ENCODE results near the gene TC2N.
"Not testable (repeated sequence)": the region's sequence is repeated elsewhere in the genome, so short reads cannot be mapped to it uniquely, and the experiment has no call there.

Gene TC2N

GRCh38 chr14:91751719-91752118 is 115.6 kb downstream of the TC2N start:
- no peak for DNase-seq

GRCh38 chr14:91750634-91751198 is 116.6 kb downstream of the TC2N start:
- DNase-seq, result no peak

DNA sequence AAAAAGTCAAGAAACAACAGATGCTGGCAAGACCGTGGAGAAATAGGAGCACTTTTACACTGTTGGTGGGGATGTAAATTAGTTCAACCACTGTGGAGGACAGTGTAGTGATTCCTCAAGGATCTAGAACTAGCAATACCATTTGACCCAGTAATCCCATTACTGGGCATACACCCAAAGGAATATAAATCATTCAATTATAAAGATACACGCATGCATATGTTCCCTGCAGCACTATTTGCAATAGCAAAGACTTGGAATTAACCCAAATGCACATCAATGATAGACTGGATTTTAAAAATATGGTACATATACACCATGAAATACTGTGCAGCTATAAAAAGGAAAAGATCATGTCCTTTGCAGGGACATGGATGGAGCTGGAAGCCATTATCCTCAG is 117.5 kb downstream of the TC2N start:
- DNase-seq, result no peak

DNA sequence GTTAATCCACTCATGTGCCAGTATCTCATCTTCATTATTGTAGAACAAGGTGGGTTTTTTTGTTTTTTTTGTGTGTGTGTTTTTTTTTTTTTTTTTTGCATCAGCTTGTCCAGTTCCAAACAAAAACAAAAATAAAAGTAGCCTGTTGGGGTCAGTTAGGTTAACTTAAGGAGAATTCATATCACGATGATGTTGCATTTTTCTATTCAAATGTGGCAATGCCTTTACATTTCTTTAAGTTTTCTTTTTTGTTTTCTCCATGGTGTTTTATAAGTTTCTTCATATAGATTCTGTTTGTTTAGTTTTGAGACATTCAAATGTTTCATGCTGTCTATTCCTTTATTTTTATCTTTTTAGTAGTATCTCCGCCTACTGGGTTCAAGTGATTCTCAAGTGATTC is 119.3 kb downstream of the TC2N start:
- DNase-seq, result no peak

DNA sequence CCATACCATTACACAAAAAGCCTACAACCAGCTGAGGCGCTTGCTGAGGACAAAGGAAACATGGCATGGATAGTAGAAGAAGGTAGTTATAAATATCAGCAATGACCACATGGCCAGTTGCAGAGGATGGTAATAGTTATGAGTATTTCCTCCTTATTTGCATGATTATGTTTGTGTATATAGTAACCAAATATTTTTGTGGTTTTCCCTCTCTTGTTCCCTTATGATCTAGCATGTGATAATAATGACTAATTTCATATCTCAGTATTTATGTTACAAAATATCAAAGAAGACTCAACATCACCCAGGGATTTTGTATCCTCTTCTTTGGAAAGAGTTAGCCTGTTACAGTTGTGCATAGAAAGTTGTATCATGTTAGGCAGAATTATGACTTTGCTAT is 122.0 kb downstream of the TC2N start:
- no peak for DNase-seq

- no peak for DNase-seq
Measured at GRCh38 chr14:91744068-91744480, 123.3 kb downstream of the TC2N start.

- DNase-seq, result no peak
Measured at GRCh38 chr14:91743305-91743653, 124.1 kb downstream of the TC2N start.

DNA sequence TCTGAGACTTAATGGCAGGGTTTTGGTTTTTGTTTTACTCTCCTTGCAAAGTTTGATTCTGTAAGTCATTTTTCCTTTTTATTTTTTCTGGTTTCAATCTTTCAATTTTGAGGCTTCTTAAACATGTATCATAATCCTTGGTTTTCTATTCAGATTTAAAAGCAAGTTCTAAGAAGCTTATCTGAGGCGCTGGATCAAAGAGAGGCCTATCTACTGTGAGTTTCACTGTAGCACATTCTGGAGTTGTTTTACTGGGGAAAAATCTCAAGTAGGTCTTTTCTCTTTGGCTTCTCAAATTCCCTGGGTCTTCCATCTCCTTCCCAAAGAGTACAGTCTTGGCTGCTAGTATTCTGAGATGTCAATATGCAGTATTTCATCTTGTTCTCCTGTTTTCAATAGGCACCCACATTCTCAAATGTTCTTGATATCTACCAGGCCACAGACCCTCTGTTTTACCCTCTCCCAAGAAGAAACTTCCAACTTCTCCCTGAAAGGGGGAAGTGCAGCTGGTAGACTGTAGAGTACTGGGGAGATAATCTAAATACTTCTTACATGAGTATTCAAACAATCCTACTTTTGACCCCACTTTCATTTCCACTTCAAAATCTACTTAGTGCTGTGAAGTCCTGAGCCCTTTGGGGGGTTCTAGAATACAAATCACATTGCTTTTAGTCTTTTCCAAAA is 124.6 kb downstream of the TC2N start:
- no peak for DNase-seq

- not testable (repeated sequence) for DNase-seq
Measured at GRCh38 chr14:91739867-91740266, 127.5 kb downstream of the TC2N start.

- no peak for DNase-seq
Measured at GRCh38 chr14:91737619-91738018, 129.7 kb downstream of the TC2N start.

GRCh38 chr14:91732859-91733477 is 134.4 kb downstream of the TC2N start:
- DNase-seq, result no peak

DNA sequence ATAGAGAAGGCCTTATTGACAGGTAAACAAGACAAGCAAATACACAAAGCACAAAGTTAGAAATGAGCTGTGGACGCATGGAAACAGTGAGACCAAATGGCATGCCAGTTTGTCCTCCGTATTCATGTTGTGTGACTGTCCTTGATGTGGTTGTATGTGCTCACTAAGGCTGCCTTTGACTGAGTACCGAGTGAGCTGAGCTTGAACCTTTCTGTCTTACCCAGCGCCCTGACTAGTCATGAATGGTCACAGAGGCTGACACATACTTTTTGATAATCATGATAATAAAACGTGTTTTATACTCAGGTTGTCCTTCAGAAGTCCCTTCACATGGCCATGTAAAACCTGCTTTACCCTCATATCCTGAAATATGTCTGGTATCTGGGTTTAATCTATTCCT is 134.9 kb downstream of the TC2N start:
- no peak for DNase-seq

GRCh38 chr14:91731986-91732385 is 135.3 kb downstream of the TC2N start, which contains the start of gene CATSPERB:
TSS of gene CATSPERB (minus strand) at chr14:91732086. CDS start at chr14:91729479, 2,607 bp downstream.
- no peak for DNase-seq

DNA sequence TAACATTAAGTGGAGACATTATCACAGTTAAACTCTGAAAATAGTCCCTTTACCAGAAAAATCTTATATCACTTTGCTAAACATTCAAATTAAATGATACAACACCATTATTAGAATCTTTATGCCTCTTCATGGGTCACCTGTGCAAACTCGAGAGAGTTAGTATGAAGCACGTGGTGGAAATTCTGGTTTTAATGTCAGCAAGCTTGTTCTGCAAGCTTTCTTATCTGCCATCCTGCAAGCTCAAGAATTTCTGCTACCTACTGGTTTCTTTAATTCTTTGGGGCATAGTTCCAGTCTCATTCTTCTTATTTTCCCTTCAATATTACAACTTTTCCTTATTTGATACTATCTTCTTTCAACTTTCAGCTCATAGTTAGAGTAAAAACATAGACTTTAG is 136.3 kb downstream of the TC2N start:
- DNase-seq, result no peak

DNA sequence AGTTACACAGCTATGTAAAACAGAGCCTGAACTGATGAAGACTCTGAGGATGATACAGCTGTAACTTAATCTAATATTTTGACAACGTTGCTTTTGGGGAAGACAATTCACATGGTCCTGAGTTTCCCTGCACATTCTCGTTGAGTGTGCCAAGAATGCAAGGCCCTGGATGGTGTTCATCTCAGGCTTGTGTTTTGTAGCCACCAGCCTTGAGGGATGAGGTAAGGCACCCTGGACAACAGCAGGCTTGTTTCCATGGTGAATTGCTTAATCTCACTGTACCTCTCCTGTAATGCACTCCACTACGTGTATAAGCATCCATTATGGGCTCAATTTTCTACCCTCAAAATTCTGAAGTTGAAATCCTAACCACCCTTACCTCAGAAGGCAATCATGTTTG is 137.6 kb downstream of the TC2N start:
- no peak for DNase-seq

Measured in NCI-H345 (cell line).